Uterus (tissue), 2 donors: ENCODE results near the gene CRCP.

ENCODE experiments used
- CTCF ChIP-seq, 4 experiments: fragments of 200-600 bp in 2 of 4; fragments of 450-650 bp in 2 of 4; sonication (generic) in 2 of 4; IDR thresholded peaks; one replicate each; pipeline ENCODE4 v1.5.1; 2016 to 2019; ENCODE audit warnings: antibody characterized with exemption in 4 of 4, mild to moderate bottlenecking in 2 of 4, moderate library complexity in 1 of 4
- POLR2A ChIP-seq, 2 donors: fragments of 450-650 bp; IDR thresholded peaks; one replicate each; pipeline ENCODE4 v1.6.1; 2016; ENCODE audit warnings: antibody characterized with exemption in 2 of 2, mild to moderate bottlenecking in 1 of 2, moderate library complexity in 1 of 2

- TF ChIP-seq CTCF (IDR thresholded peaks at IDR 0.05), result no peak
- no peak for TF ChIP-seq POLR2A (IDR thresholded peaks at IDR 0.05)
These were observed 59.2 kb downstream of the CRCP start for GRCh38 chr7:66173856-66174255.
